Type B pancreatic cell (in vitro differentiated cells): ENCODE data around the gene TOR4A. TPM values are rescaled to one million over a fixed set of nuclear protein-coding genes. Genes with fewer than 3 reads are reported as not detected.

ENCODE experiments used
- DNase-seq: peaks from one replicate; pipeline ENCODE4 v3.0.0; 2021; ENCODE audit warnings: mixed read lengths; ENCODE audit not compliant: unreplicated experiment; ENCODE audit errors: extremely low spot score
- H3K27ac Mint-ChIP-seq: 2 replicates; pipeline ENCODE4 v1.8.0; 2021; ENCODE audit warnings: mild to moderate bottlenecking, mixed read lengths
- H3K27me3 Mint-ChIP-seq: 2 replicates; pipeline ENCODE4 v1.8.0; 2021; ENCODE audit warnings: mixed read lengths
- H3K36me3 Mint-ChIP-seq: 2 replicates; pipeline ENCODE4 v1.8.0; 2021; ENCODE audit warnings: mixed read lengths
- H3K4me1 Mint-ChIP-seq: one replicate; pipeline ENCODE4 v1.8.0; 2021; ENCODE audit warnings: mixed read lengths; ENCODE audit not compliant: unreplicated experiment
- H3K4me3 Mint-ChIP-seq: 2 replicates; pipeline ENCODE4 v1.8.0; 2021; ENCODE audit warnings: mild to moderate bottlenecking, mixed read lengths
- H3K9me3 Mint-ChIP-seq: 2 replicates; pipeline ENCODE4 v1.8.0; 2021; ENCODE audit warnings: mixed read lengths
- CTCF ChIP-seq: fragments of 200-600 bp; sonication (generic); conservative IDR thresholded peaks from 2 replicates; pipeline ENCODE4 v1.5.0; 2021; ENCODE audit warnings: antibody characterized with exemption, mild to moderate bottlenecking
- long read RNA-seq: library from polyadenylated mRNA; unstranded; transcript quantifications from one replicate; pipeline ENCODE4 v2.0.0, GENCODE V29; 2020
- total RNA-seq: library from RNA; stranded (reverse); gene quantifications from 2 replicates; pipeline ENCODE4 v1.2.1, GENCODE V29; 2021; ENCODE audit warnings: low replicate concordance

TOR4A gene
- total RNA-seq = 2.7 and 4.5 TPM in 2 replicates
- long read RNA-seq = 0 reads

- DNase-seq = peak; percentile 79
- H3K4me3 Mint-ChIP-seq = peak within 1 kb of the TSS; percentile 65
- H3K27me3 Mint-ChIP-seq = peaks cover 7% of the 10 kb centered on the region
- no peaks in the 10 kb centered on the region for H3K9me3 Mint-ChIP-seq
- peak within 1 kb of the TSS; percentile 26 for H3K27ac Mint-ChIP-seq
- no peak for TF ChIP-seq CTCF
- peaks cover 17% of the 10 kb centered on the region for H3K4me1 Mint-ChIP-seq
- H3K36me3 Mint-ChIP-seq = no peaks in the 10 kb centered on the region
These were observed at the start of gene TOR4A for GRCh38 chr9:137277329-137278041. TOR4A (plus strand) TSS chr9:137277726; CDS start chr9:137278690, 964 bp downstream.

GRCh38 chr9:137227853-137228505 lies 49.5 kb upstream of the TOR4A start:
- Mint-ChIP-seq H3K4me1 (peaks cover 5% of the 10 kb centered on the region), H3K4me3 (peak overlapping the region; percentile 75), H3K27ac (peak overlapping the region; percentile 91), H3K36me3 (no peaks in the 10 kb centered on the region), H3K9me3 (no peaks in the 10 kb centered on the region), H3K27me3 (peaks cover 3% of the 10 kb centered on the region)
- DNase-seq = no peak
- TF ChIP-seq CTCF = no peak

GRCh38 chr9:137228506-137228967 lies 49.0 kb upstream of the TOR4A start:
- no peak for DNase-seq
- Mint-ChIP-seq H3K4me3 (no peak overlapping the region), H3K27ac (no peak overlapping the region), H3K27me3 (peaks cover 3% of the 10 kb centered on the region), H3K4me1 (peaks cover 5% of the 10 kb centered on the region), H3K9me3 (no peaks in the 10 kb centered on the region), H3K36me3 (no peaks in the 10 kb centered on the region)
- no peak for TF ChIP-seq CTCF

GRCh38 chr9:137228968-137229896 lies 48.3 kb upstream of the TOR4A start:
- Mint-ChIP-seq H3K9me3 (no peaks in the 10 kb centered on the region), H3K36me3 (no peaks in the 10 kb centered on the region)
- no peak for TF ChIP-seq CTCF

GRCh38 chr9:137229903-137230704 lies 47.4 kb upstream of the TOR4A start:
- Mint-ChIP-seq H3K4me1 (peaks cover 5% of the 10 kb centered on the region), H3K9me3 (no peaks in the 10 kb centered on the region), H3K4me3 (no peak overlapping the region), H3K27me3 (peaks cover 3% of the 10 kb centered on the region), H3K36me3 (no peaks in the 10 kb centered on the region), H3K27ac (no peak overlapping the region)
- no peak for TF ChIP-seq CTCF
- DNase-seq = no peak

More at GRCh38 chr9:137228968-137229896, 48.3 kb upstream of the TOR4A start:
- Mint-ChIP-seq H3K4me3 (no peak overlapping the region), H3K27me3 (peaks cover 3% of the 10 kb centered on the region), H3K4me1 (peaks cover 5% of the 10 kb centered on the region), H3K27ac (no peak overlapping the region)
- no peak for DNase-seq
